Activated CD4-positive, alpha-beta T cell treated with anti-CD3 and anti-CD28 coated beads for 4 hours (primary cell): ENCODE results near the gene CELF2.

Experiments
- DNase-seq, 2 donors: peaks; one replicate each; pipeline ENCODE4 v3.0.0-alpha.2; 2020

CELF2 gene

GRCh38 chr10:11138314-11139033 lies 120.8 kb downstream of the CELF2 start:
- no peak for DNase-seq

- DNase-seq, result no peak
Measured at GRCh38 chr10:11140963-11141362, 123.3 kb downstream of the CELF2 start.

- no peak for DNase-seq
Measured at GRCh38 chr10:11141571-11142091, 124.0 kb downstream of the CELF2 start.

GRCh38 chr10:11142777-11143176 lies 125.1 kb downstream of the CELF2 start:
- no peak for DNase-seq

GRCh38 chr10:11143242-11143641 lies 125.6 kb downstream of the CELF2 start:
- DNase-seq, result no peak

GRCh38 chr10:11144626-11145494 lies 127.2 kb downstream of the CELF2 start:
- no peak for DNase-seq

GRCh38 chr10:11145495-11145855 lies 127.8 kb downstream of the CELF2 start:
- DNase-seq, result peak; percentile 47 to 62

- no peak for DNase-seq
Measured at GRCh38 chr10:11146402-11147171, 128.9 kb downstream of the CELF2 start.

GRCh38 chr10:11147722-11148121 lies 130.1 kb downstream of the CELF2 start:
- DNase-seq, result no peak

- DNase-seq, result no peak
Measured at GRCh38 chr10:11148142-11149028, 130.7 kb downstream of the CELF2 start.

- DNase-seq, result no peak
Measured at GRCh38 chr10:11149807-11150141, 132.1 kb downstream of the CELF2 start.

GRCh38 chr10:11150231-11150731 lies 132.6 kb downstream of the CELF2 start:
- DNase-seq, result no peak

GRCh38 chr10:11150879-11151415 lies 133.3 kb downstream of the CELF2 start:
- no peak for DNase-seq

- no peak for DNase-seq
Measured at GRCh38 chr10:11152801-11153200, 135.1 kb downstream of the CELF2 start.

- DNase-seq, result no peak
Measured at GRCh38 chr10:11153245-11153644, 135.6 kb downstream of the CELF2 start.

GRCh38 chr10:11153766-11154165 lies 136.1 kb downstream of the CELF2 start:
- no peak for DNase-seq

- no peak for DNase-seq
Measured at GRCh38 chr10:11154333-11154732, 136.7 kb downstream of the CELF2 start.

- DNase-seq, result no peak
Measured at GRCh38 chr10:11154849-11155498, 137.3 kb downstream of the CELF2 start.

- DNase-seq, result no peak
Measured at GRCh38 chr10:11156480-11156879, 138.8 kb downstream of the CELF2 start.

GRCh38 chr10:11157292-11158076 lies 139.8 kb downstream of the CELF2 start:
- no peak for DNase-seq
